Measurements from ENCODE around the gene COL19A1. TPM values are rescaled to one million over a fixed set of nuclear protein-coding genes. Genes with fewer than 3 reads are reported as not detected.

Gene COL19A1
- total and polyA plus RNA-seq, 9 of the 15 experiments (the other 6 are each of a cell fraction or from before 2014, with no cell fraction given), result not detected

- TF ChIP-seq ELF2 (CRISPR knock-in tag; IDR thresholded peaks at IDR 0.05) (no peak), HBP1 (CRISPR knock-in tag; IDR thresholded peaks at IDR 0.05) (no peak), NCOA1 (IDR thresholded peaks at IDR 0.05; ENCODE audit: low read depth) (0 out of 2 replicates have a peak, but pooled peaks have one; percentile 33), ZNF644 (tag; IDR thresholded peaks at IDR 0.05; ENCODE audit: low read depth) (no peak), NELFE (IDR thresholded peaks at IDR 0.05; ENCODE audit: insufficient read depth, insufficient read length) (no peak), EP300 (IDR thresholded peaks at IDR 0.05; ENCODE audit: low read length) (peak; percentile 77; the same call in 1 of the 2 replicates), ATF7 (IDR thresholded peaks at IDR 0.05) (0 out of 2 replicates have a peak, but pooled peaks have one; percentile 12), NCOR1 (IDR thresholded peaks at IDR 0.05) (peak; percentile 66), ARNT (IDR thresholded peaks at IDR 0.05) (no peak), MEIS2 (IDR thresholded peaks at IDR 0.05; ENCODE audit: partially characterized antibody) (peak; percentile 41), KLF16 (IDR thresholded peaks at IDR 0.05) (no peak), MCM7 (IDR thresholded peaks at IDR 0.05) (0 out of 4 replicates have a peak, but pooled peaks of 1 of the 2 experiments have one; percentile 38), ZFPM2 (CRISPR knock-in tag; IDR thresholded peaks at IDR 0.05) (no peak), TFAP4 (CRISPR knock-in tag; IDR thresholded peaks at IDR 0.05; ENCODE audit: borderline replicate concordance) (no peak), PML (IDR thresholded peaks at IDR 0.05; ENCODE audit: low read length) (peak; percentile 76), E2F5 (CRISPR knock-in tag; IDR thresholded peaks at IDR 0.05) (no peak), LCOR (CRISPR knock-in tag; IDR thresholded peaks at IDR 0.05) (peak; percentile 23; the same call in 1 of the 2 replicates), ZNF780A (CRISPR knock-in tag; IDR thresholded peaks at IDR 0.05) (no peak), DACH1 (IDR thresholded peaks at IDR 0.05; ENCODE audit: partially characterized antibody) (peak; percentile 92), ZNF668 (CRISPR knock-in tag; IDR thresholded peaks at IDR 0.05) (no peak), GTF2B (IDR thresholded peaks at IDR 0.05; ENCODE audit: extremely low read depth, insufficient read length) (no peak), LEF1 (IDR thresholded peaks at IDR 0.05) (peak; percentile 84), USF2 (CRISPR knock-in tag; IDR thresholded peaks at IDR 0.05) (no peak), ETV1 (tag; conservative IDR thresholded peaks at IDR 0.05; ENCODE audit: low read depth) (peak; percentile 86), POLR3A (IDR thresholded peaks at IDR 0.05; ENCODE audit: borderline replicate concordance, extremely low read depth, insufficient read depth, insufficient read length) (no peak), NFATC3 (IDR thresholded peaks at IDR 0.05) (no peak), ESRRA (IDR thresholded peaks at IDR 0.05; ENCODE audit: borderline replicate concordance, low read depth) (peak; percentile 96)
Observed at GRCh38 chr6:70162972-70163371, 296.6 kb downstream of the COL19A1 start (continued).
